HG02798 (cell line): Measurements from ENCODE around the gene RPL19.
A peak's percentile ranks its signal among the peaks of the same experiment; 100 is the strongest.

ENCODE experiments used
- ATAC-seq: cut with Tn5 transposase; IDR thresholded peaks from one replicate; pipeline ENCODE4 v1.9.1; 2021; ENCODE audit warnings: mild to moderate bottlenecking; ENCODE audit not compliant: unreplicated experiment, poor library complexity

Gene RPL19

DNA sequence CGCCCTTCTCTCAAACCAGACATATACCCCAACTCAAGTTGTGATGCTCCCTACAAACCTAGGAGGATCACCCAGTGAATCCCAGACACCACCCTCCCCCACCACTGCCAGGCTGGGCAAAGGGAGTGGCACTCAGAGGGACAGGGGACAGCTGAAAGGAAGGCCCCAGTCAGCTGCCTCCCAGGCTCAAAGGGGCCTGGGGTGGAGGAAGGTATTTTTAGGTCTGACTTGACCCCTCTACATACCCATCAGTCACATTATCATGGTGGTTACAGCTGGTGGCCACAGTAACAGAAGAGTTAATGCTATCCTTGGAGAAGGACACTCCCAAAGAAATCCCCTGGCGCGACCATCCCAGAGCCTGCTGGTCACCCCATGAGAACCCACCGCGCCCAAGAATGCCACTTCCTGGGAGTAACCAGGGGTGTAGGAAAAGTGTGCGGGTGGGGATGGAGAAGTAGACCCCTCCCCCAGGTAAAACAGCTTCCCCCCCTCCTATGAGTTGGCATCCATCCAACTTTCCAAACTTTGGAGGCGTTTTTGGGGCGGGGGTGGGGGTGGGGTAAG, 3.8 kb upstream of the RPL19 start:
- ATAC-seq, result no peak

- ATAC-seq, result no peak
Observed at GRCh38 chr17:39196808-39197291, 3.2 kb upstream of the RPL19 start.

- peak; percentile 41 for ATAC-seq
Observed at GRCh38 chr17:39197380-39198185, 2.5 kb upstream of the RPL19 start, which contains the start of gene CACNB1. TSS of gene CACNB1 (minus strand) at chr17:39197669. CDS start at chr17:39197495, 174 bp downstream.

DNA sequence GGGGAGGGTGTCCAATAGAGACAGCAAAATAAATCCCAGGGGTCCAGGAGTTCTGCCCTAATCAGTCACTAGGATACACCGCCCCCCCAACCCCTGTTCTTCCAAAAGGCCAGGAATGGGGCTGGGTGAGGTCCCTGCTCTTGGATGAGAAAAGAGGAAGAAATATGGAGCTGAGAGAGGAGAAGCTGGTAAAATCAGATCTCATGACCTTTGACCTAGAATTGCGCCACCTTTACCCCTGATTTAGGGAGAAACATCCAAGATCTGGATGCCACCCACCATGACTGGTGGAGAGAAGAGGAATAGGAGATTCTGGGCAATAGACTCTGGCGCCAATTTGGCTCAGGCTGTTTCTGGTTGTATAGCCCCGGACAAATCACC, 1.9 kb upstream of the RPL19 start:
- ATAC-seq, result no peak

- peak; percentile 76 for ATAC-seq
Observed at GRCh38 chr17:39199820-39200069, 338 bp upstream of the RPL19 start.

DNA sequence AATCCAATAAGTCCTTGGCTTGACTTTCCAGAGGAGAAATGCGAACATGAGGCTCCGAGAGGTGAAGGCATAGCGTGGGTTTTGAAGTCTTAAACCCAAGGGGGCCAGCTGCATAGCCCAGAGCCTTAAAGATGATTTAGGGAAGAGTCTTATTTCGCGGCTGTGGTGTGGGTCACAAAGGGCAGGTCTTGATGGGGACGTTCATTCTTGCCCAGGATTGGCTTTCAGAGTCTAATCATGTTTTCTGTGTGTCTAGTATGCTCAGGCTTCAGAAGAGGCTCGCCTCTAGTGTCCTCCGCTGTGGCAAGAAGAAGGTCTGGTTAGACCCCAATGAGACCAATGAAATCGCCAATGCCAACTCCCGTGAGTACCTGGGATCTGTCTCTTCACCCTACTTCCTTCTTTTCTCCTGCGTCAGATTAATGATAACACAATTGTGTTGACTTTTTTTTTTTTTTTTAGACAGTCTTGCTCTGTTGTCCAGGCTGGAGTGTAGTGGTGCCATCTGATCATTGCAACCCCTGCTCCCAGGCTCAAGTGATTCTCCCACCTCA, 951 bp downstream of the RPL19 start:
- ATAC-seq, result no peak

GRCh38 chr17:39204245-39204644, 4.2 kb downstream of the RPL19 start:
- no peak for ATAC-seq

DNA sequence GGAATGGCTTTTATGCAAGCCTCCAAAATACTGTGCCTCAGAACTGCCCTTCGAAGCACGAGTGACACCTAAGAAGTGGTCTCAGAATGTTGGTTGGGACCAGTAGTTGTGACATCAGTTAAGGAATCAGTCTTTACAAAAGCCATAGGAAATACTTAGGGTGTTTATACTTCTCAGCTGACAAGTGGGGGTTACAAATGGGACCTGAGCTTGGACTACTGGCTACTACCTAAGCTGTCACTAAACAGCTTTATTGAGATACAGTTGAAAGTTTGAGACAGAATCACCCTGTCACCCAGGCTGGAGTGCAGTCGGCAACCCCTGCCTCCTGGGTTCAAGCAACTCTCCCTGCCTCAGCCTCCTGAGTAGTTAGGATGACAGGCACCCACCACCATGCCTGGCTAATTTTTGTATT, 5.0 kb downstream of the RPL19 start:
- ATAC-seq, result no peak

DNA sequence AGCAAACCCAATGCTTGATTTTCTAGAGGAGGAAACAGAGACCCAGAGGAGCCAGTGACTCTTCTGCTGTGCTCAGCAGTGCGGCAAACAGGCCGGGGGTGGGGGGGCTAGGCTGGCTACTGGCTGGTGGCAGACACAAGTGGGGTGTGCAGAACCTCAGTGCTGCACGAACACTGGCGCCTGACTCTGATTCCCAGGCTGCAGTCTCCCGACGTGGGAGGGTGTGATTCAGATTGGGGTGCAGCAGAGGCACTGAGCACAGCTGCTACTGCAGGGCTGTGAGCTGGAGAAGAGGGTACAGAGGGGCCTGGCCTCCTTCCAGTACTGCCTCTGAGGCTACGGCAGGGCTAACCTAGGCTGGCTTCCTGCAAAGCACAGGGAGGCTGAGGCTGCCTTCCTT, 8.1 kb downstream of the RPL19 start:
- no peak for ATAC-seq

GRCh38 chr17:39208893-39209292, 8.8 kb downstream of the RPL19 start:
- peak; percentile 52 for ATAC-seq

GRCh38 chr17:39209317-39210092, 9.4 kb downstream of the RPL19 start:
- no peak for ATAC-seq

DNA sequence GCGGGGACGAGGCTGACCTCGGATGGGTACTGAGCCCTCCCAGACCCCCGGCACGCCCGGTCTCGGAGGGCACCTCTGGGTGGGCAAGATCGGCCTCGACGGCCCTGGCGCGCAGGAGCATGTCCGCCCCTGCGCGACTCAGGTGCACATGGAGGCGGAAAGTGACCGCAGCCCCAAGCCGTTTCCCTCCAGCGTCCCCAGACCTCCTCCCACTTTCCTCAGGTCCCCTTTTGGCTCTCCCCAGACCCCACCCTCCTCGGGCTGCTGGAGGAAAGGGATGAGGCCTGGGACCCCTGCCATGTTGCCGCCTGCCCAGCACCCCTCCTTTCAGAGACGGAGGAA, 10.0 kb downstream of the RPL19 start:
- no peak for ATAC-seq

DNA sequence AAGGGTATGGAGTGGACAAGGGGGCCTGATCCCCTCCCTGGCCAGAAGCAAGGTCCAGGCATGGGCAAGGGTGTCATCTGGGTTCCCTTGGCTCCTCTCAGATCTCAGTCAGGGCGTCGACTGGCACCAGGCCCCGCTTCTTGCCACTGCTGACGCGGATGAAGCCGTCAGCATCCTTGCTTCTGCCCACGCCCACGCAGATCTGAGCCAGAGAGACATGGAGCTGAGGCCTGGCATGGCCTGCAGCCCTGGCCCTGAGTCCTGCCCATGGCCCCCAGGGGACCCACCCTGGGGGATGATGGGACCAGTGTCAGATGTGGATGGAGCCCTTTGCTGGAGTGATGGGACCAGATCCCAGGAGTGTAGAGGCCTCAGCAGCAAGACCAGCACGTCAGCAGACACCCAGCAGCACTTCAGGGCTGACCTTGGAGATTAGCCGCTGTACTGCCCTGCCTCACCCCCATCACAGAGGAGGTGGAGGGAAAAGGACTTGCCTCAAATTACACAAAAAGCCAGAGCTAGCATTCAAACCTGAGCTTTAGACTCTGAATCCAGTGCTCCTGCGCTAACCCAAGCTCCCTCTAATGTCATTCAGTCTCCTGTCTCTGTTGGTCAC, 12.2 kb downstream of the RPL19 start:
- no peak for ATAC-seq

DNA sequence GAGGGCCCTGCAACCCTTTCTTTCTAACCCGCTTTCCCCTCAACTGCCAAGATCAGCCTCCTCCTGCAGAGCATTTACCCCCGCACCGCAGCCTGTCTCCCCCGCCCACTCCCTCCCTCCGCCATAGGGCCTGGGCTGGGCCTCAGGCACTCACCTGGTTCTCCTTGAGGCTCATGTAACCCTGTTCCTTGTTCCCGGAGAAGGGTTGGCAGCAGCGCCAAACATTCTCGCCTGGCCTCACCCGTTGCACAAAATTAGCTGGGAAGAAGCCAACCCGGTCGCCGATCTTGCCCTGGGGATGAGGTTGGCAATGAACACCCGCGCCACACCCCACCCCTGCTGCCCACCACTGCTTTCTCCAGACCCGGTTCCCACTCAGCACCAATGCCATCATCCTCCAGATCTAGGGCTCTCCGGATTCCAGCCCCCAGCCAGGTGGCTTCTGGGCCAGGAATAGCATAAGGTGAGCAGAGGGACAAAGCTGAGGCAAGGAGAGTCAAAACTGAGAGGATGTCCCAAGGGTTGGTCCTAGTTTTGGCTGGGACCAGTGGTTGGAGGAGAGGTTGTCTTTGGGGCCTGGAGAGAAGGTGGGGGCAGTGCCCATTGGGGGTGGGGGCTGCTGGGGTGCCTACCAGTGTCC, 12.9 kb downstream of the RPL19 start:
- ATAC-seq, result no peak

GRCh38 chr17:39213852-39214251, 13.8 kb downstream of the RPL19 start:
- no peak for ATAC-seq

DNA sequence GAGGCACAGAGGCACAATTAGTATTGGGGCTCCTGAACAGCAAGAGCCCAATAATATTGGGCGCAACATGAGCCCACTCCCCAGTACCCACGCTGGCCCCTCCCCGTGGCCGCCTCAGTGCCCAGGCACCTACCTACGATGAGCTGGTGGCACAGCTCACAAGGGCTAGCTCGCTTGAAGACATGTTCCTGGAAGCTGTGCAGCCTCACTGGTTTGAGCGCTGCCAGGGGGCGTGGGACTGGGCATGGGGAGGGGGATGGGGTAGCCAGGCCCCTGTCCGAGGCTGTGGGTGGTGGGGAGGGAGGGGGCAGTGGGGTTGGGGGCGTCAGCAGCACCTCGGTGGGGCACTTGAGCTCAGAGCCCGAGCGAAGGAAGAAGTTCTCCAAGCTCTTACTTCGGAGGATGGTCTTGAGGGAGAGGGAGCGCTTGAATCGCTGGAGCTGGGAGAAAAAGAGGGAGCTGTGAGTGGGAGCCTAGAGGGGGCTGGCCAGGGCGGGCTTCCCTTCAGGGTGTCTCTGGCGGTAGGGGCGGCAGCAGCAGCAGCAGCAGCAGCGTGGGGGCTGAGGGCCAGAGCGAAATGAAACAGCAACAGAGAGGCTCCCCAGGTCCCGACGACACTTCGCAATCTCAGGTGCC, 17.8 kb downstream of the RPL19 start:
- no peak for ATAC-seq

DNA sequence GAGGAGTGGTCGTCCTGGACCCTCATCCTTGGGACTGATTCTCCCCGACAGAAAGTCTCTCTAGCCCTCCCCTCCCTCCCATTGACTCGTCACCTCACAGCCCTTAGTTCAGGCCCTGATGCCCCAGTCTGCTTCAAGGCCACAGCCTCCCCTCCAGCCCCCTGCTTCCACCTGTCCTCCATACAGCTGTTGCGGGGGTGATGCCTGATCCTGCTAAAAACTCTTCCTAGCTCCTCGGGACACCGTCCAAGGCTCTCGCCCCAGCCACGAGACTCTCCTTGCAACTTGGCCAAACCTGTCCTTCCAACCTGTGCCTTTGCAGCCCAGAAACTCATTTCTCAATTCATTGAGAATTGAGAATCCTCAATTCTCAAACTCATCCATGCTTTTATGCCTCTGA, 18.8 kb downstream of the RPL19 start:
- ATAC-seq, result no peak

- no peak for ATAC-seq
Observed at GRCh38 chr17:39219647-39220154, 19.6 kb downstream of the RPL19 start.

DNA sequence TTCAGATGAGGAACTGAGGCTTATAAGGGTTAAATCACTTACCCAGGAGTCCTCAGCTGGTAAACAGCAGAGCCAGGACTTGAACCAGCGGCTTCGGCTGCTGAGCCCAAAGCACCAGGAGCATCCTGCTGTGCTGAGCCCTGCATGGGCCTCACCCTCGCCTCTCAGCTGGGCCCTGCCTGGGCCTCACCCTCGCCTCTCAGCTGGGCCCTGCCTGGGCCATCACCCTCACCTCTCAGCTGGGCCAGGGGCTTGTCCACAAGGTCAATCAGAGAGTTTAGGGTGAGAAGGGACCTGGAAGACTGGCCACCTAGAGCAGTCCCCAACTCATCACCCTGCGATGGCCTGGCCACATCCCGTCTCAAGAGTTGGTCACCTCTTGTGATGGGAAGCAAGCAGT, 21.5 kb downstream of the RPL19 start:
- no peak for ATAC-seq

DNA sequence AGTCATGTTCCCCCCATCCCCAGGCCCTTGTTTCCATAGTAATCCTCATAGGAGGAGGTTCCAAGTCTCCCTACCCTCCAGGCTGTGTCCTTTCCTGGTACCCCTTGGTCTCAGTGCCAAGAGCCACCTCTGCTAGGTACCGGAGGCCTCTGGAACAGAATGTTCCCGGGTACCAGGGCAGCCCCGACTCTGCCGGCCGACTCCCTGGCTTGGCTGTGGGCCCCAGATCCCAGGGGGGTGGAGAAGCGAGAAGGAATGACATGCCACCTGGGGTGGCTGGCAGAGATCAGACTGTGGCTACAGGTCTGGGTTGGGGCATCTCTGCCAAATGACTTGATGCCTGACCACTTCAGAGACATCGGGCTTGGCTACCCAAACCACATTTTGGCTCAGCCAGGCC, 22.1 kb downstream of the RPL19 start:
- no peak for ATAC-seq
